ENCODE results near the gene DGKK. TPM values are rescaled to one million over a fixed set of nuclear protein-coding genes. Genes with fewer than 3 reads are reported as not detected.

Gene DGKK
- total RNA-seq, 2 donors from 2014 or later: not detected

GRCh38 chrX:50432829-50433289 is 37.8 kb downstream of the DGKK start:
- TF ChIP-seq CTCF (IDR thresholded peaks at IDR 0.05) (no peak), POLR2A (IDR thresholded peaks at IDR 0.05) (no peak)
- Histone ChIP-seq H3K4me1 (no peaks in the 10 kb centered on the region), H3K9me3 (no peaks in the 10 kb centered on the region), H3K36me3 (replicated peaks in 1 of 2; ENCODE audit: insufficient read depth in 1 of 2, low read depth in 2 of 2) (no peaks in the 10 kb centered on the region), H3K4me3 (no peak overlapping the region), H3K27ac (no peak overlapping the region), H3K27me3 (no peaks in the 10 kb centered on the region)
- 54 to 58% methylated on average over 3 of the region's 3 CpGs for WGBS, 2 donors
- DNase-seq (no peak), ATAC-seq (no peak)
- intact Hi-C loops (cut with DNase I): no loop called here

GRCh38 chrX:50431623-50432022 is 39.0 kb downstream of the DGKK start:
- DNase-seq: no peak
- intact Hi-C loops (cut with DNase I): no loop called here
- no peaks in the 10 kb centered on the region for H3K27me3 ChIP-seq
- H3K9me3 ChIP-seq: no peaks in the 10 kb centered on the region
- TF ChIP-seq POLR2A (IDR thresholded peaks at IDR 0.05) (no peak), CTCF (IDR thresholded peaks at IDR 0.05) (no peak)
- H3K36me3 ChIP-seq (replicated peaks in 1 of 2; ENCODE audit: insufficient read depth in 1 of 2, low read depth in 2 of 2): no peaks in the 10 kb centered on the region
- WGBS, 2 donors: 31 to 44% methylated on average over 2 of the region's 3 CpGs
- no peak overlapping the region for H3K27ac ChIP-seq
- no peak for ATAC-seq
- H3K4me3 ChIP-seq: no peak overlapping the region
- H3K4me1 ChIP-seq: no peaks in the 10 kb centered on the region

- DNase-seq (no peak), ATAC-seq (no peak)
- no peaks in the 10 kb centered on the region for H3K36me3 ChIP-seq (replicated peaks in 1 of 2; ENCODE audit: insufficient read depth in 1 of 2, low read depth in 2 of 2)
- no peaks in the 10 kb centered on the region for H3K9me3 ChIP-seq
- TF ChIP-seq POLR2A (IDR thresholded peaks at IDR 0.05) (no peak), CTCF (IDR thresholded peaks at IDR 0.05) (no peak)
- no peaks in the 10 kb centered on the region for H3K4me1 ChIP-seq
- H3K4me3 ChIP-seq: no peak overlapping the region
- intact Hi-C loops (cut with DNase I): no loop called here
- no peaks in the 10 kb centered on the region for H3K27me3 ChIP-seq
- 49 to 65% methylated on average over 5 of the region's 5 CpGs for WGBS, 2 donors
- no peak overlapping the region for H3K27ac ChIP-seq
These were observed 39.6 kb downstream of the DGKK start for GRCh38 chrX:50430917-50431575.

- ATAC-seq: no peak
- H3K4me3 ChIP-seq: no peak overlapping the region
- H3K4me1 ChIP-seq: no peaks in the 10 kb centered on the region
- no peak for TF ChIP-seq CTCF (IDR thresholded peaks at IDR 0.05)
- no peaks in the 10 kb centered on the region for H3K27me3 ChIP-seq
- no peak overlapping the region for H3K27ac ChIP-seq
- no peaks in the 10 kb centered on the region for H3K36me3 ChIP-seq (replicated peaks in 1 of 2; ENCODE audit: insufficient read depth in 1 of 2, low read depth in 2 of 2)
- no peaks in the 10 kb centered on the region for H3K9me3 ChIP-seq
- no peak for DNase-seq
- intact Hi-C loops (cut with DNase I): no loop called here
- WGBS, 2 donors: 46 to 61% methylated on average over 1 of the region's 1 CpG
These were observed 42.5 kb downstream of the DGKK start for GRCh38 chrX:50428174-50428573.

GRCh38 chrX:50407976-50408375 is 62.6 kb downstream of the DGKK start:
- DNase-seq (no peak), ATAC-seq (no peak)
- H3K36me3 ChIP-seq (replicated peaks in 1 of 2; ENCODE audit: insufficient read depth in 1 of 2, low read depth in 2 of 2): no peaks in the 10 kb centered on the region
- TF ChIP-seq POLR2A (IDR thresholded peaks at IDR 0.05) (no peak), CTCF (IDR thresholded peaks at IDR 0.05) (no peak)
- H3K9me3 ChIP-seq: no peaks in the 10 kb centered on the region
- no peak overlapping the region for H3K4me3 ChIP-seq
- H3K4me1 ChIP-seq: no peaks in the 10 kb centered on the region
- H3K27ac ChIP-seq: no peak overlapping the region
- H3K27me3 ChIP-seq: no peaks in the 10 kb centered on the region
- intact Hi-C loops (cut with DNase I): no loop called here
- WGBS, 2 donors: 92 to 100% methylated on average over 2 of the region's 2 CpGs
